ENCODE data around the gene AFM. TPM values are rescaled to one million over a fixed set of nuclear protein-coding genes. Genes with fewer than 3 reads are reported as not detected.

Gene AFM
- total RNA-seq, 2 donors from 2014 or later, result not detected

DNA sequence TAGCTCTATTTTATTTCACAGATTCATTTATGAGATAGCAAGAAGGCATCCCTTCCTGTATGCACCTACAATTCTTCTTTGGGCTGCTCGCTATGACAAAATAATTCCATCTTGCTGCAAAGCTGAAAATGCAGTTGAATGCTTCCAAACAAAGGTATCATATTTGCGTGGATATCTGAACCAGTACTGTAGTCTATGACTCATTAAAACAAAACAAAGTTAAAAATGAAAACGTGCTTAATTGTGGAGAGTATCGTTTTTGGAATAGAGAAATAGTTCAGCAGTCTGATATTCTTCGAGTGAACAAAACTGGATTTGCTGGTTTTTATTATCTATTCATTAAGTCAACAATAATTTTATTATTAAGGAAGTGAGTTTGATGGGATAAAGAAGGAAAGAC, 39.3 kb upstream of the AFM start:
- H3K27ac Mint-ChIP-seq, result no peak overlapping the region
- DNase-seq (no peak), ATAC-seq (replicated peaks in 1 of 2) (no peak)
- no peaks in the 10 kb centered on the region for H3K9me3 Mint-ChIP-seq
- no peak overlapping the region for H3K4me3 Mint-ChIP-seq
- H3K27me3 Mint-ChIP-seq (ENCODE audit: low read depth), result peaks cover under 1% of the 10 kb centered on the region
- no peaks in the 10 kb centered on the region for H3K36me3 Mint-ChIP-seq (ENCODE audit: insufficient read depth in 2 of 2)
- H3K4me1 Mint-ChIP-seq (ENCODE audit: low read depth), result no peaks in the 10 kb centered on the region

DNA sequence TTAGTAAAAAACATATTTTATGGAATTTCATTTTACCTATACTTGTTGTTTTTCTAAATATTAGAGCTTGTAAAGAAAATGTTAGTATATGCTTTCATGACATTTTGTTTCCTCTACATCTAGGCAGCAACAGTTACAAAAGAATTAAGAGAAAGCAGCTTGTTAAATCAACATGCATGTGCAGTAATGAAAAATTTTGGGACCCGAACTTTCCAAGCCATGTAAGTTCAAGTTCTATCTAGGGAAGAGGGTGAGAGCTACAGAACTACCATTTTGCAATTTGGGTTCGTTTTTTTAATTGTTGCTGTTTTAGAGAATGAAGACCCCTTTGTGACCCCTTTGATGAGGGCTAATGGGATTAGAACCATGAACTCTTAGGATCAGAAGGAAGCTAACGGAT, 38.3 kb upstream of the AFM start:
- ATAC-seq (replicated peaks in 1 of 2) (no peak), DNase-seq (no peak)
- Mint-ChIP-seq H3K9me3 (no peaks in the 10 kb centered on the region), H3K4me3 (no peak overlapping the region), H3K27me3 (ENCODE audit: low read depth) (peaks cover 6% of the 10 kb centered on the region), H3K27ac (no peak overlapping the region), H3K4me1 (ENCODE audit: low read depth) (no peaks in the 10 kb centered on the region), H3K36me3 (ENCODE audit: insufficient read depth in 2 of 2) (no peaks in the 10 kb centered on the region)

DNA sequence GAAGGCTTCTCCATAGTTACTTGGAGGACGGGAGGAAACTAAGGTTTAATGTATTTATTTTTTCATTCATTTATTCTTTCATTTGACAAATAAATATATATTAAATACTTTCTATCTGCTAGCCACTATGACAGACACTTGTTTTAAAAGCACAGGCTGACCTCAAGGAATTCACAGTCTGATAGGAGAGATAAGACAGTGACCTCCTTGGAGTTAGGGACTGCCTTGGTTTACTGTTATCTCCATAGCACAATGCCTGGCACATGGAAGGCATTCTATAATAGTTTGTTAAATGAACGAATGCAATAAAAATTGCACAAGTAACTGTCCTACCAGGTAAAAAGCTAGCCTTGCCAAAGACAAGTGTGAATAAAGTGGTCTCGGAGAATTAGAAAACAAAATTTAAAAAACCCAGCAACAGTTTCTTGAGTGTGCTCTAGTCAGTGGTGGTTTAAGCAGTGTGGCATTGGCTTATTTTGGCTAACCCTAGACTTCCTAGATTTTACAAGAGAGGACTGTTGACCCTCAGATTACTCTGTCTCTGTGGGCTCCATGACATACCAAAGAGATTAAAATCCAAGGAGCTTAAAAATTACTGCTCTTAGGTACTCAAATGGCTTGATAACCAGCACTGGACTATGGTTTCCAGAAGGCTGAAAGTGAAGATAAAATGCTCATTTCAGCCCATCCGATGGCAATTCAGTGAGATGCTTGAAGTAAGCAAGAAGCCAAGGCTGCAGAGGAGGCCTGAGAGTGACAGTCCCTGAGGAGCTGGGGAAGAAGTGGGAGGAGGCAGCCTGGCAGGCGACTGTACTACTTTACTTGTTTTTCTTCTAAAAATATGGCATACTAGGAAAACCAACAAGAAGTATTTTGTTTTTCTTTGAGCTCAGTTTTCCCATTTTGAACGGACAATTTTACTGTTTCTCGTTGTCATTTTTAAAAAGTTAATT, 35.9 kb upstream of the AFM start:
- H3K36me3 Mint-ChIP-seq (ENCODE audit: insufficient read depth in 2 of 2), result no peaks in the 10 kb centered on the region
- no peak for DNase-seq
- H3K4me1 Mint-ChIP-seq (ENCODE audit: low read depth), result no peaks in the 10 kb centered on the region
- H3K27me3 Mint-ChIP-seq (ENCODE audit: low read depth), result peaks cover 6% of the 10 kb centered on the region
- no peak for ATAC-seq (replicated peaks in 1 of 2)
- H3K9me3 Mint-ChIP-seq, result no peaks in the 10 kb centered on the region
- H3K27ac Mint-ChIP-seq, result no peak overlapping the region
- H3K4me3 Mint-ChIP-seq, result no peak overlapping the region

DNA sequence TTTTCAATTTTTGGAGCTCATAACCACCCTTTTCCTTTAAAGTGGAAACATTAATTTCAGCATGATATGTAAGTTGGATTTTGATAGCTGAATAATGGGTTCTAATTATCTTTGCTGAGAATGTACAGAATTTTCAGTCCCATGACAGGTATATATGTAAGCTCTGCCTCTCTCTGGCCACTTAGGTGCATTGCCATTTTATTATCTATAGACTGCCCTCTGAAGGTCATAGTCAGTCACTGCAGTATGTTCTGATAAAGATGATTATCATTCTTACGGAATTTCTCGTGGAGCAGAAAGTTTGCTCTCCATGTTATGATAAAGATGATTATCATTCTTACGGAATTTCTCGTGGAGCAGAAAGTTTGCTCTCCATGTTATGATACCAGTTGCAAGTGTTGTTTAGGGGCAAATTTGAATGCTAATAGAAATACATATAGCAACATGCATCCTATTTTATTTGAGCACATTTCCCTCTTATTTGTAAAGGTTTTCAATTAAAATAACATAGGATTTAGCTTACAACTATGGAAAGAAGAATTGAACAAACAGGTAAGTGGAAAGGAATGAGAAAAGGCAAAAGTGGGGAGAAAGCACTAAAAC, 35.1 kb upstream of the AFM start:
- Mint-ChIP-seq H3K9me3 (no peaks in the 10 kb centered on the region), H3K4me3 (no peak overlapping the region), H3K36me3 (ENCODE audit: insufficient read depth in 2 of 2) (no peaks in the 10 kb centered on the region), H3K4me1 (ENCODE audit: low read depth) (no peaks in the 10 kb centered on the region), H3K27ac (no peak overlapping the region), H3K27me3 (ENCODE audit: low read depth) (peaks cover 6% of the 10 kb centered on the region)
- ATAC-seq (replicated peaks in 1 of 2), result peak; percentile 55 to 71
- no peak for DNase-seq

DNA sequence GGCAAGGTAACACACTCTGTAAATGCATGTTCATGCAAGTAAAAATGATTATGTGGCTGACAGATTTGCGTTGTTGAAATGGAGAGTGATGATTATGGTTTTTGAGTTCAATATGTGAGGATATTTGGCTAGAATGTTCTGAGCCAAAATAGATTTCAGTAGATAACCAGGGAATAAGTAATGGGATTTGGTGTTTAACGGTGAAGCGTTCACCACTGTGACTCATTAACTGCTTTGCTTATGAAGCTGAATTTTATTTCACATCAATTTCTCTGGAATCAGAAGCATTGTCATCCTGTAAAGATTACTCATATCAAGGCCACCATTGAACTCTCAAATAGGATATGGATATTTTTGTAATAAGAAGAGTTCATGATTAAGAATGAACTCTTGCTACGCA, 33.9 kb upstream of the AFM start:
- no peak overlapping the region for H3K4me3 Mint-ChIP-seq
- DNase-seq (no peak), ATAC-seq (replicated peaks in 1 of 2) (peak in 1 of 2 donors; percentile 19)
- H3K27me3 Mint-ChIP-seq (ENCODE audit: low read depth), result peaks cover 6% of the 10 kb centered on the region
- H3K9me3 Mint-ChIP-seq, result no peaks in the 10 kb centered on the region
- no peaks in the 10 kb centered on the region for H3K4me1 Mint-ChIP-seq (ENCODE audit: low read depth)
- H3K36me3 Mint-ChIP-seq (ENCODE audit: insufficient read depth in 2 of 2), result no peaks in the 10 kb centered on the region
- no peak overlapping the region for H3K27ac Mint-ChIP-seq

DNA sequence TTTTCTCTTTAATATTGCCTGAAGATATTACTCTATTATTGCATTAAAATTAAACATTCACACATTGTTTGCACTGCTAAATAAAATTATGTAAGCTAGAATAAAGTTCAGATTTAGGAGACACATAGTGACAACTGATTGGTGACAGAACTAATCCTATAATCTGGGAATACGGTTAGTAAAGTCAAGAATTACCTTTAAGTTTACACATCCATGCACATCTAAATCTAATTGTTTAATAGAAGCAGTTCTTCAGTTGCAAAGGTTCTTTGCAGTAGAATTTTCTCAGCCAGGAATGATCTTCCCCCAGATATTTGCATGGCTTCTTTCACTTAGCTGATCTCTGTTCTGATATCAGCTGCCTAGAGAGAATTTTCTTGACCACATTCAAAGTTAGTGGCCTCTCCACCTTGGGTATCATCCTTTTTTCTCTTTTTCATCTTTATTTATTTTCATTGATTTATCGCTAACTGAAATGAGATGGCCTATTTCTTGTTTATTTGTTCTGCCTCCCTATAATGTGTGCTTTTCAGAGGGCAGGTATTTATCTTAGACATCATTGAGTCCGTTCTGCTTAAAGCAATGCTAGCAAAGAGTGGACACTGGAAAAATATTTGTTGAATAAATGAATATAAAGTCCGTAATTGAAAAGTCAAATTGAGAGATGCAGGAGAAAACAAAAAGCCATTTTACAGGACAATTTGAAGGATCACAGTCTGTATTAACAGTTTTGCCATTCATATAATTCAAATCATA, 32.9 kb upstream of the AFM start:
- H3K36me3 Mint-ChIP-seq (ENCODE audit: insufficient read depth in 2 of 2), result no peaks in the 10 kb centered on the region
- ATAC-seq (replicated peaks in 1 of 2) (no peak), DNase-seq (no peak)
- H3K9me3 Mint-ChIP-seq, result no peaks in the 10 kb centered on the region
- no peaks in the 10 kb centered on the region for H3K4me1 Mint-ChIP-seq (ENCODE audit: low read depth)
- peaks cover 6% of the 10 kb centered on the region for H3K27me3 Mint-ChIP-seq (ENCODE audit: low read depth)
- H3K4me3 Mint-ChIP-seq, result no peak overlapping the region
- H3K27ac Mint-ChIP-seq, result no peak overlapping the region

DNA sequence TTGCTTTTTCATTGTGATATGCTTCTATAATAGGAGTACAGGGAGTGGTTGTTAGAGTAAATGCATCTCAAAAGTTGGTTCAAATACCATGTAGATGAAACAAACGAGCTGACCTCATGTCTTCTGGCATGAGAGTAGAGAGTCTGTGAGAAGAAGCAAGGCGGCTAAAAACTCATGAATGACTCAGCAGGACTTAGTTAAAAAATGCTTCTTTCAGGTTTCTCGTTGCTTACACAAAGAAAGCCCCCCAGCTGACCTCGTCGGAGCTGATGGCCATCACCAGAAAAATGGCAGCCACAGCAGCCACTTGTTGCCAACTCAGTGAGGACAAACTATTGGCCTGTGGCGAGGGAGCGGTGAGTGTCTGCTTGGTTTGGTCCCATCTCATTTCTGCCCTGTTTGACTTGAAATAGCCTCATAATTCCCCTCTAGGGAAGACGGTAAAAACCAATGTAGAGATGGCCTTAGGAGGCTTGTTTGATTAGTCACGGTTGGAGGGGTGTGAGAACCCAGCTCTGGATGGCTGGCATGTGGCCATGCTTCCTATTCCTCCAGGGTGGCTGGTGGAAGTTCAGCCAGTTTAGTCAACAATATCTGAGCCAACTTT, 31.0 kb upstream of the AFM start:
- H3K27ac Mint-ChIP-seq, result no peak overlapping the region
- peaks cover 6% of the 10 kb centered on the region for H3K27me3 Mint-ChIP-seq (ENCODE audit: low read depth)
- H3K9me3 Mint-ChIP-seq, result no peaks in the 10 kb centered on the region
- H3K36me3 Mint-ChIP-seq (ENCODE audit: insufficient read depth in 2 of 2), result no peaks in the 10 kb centered on the region
- DNase-seq (no peak), ATAC-seq (replicated peaks in 1 of 2) (no peak)
- no peak overlapping the region for H3K4me3 Mint-ChIP-seq
- H3K4me1 Mint-ChIP-seq (ENCODE audit: low read depth), result no peaks in the 10 kb centered on the region

DNA sequence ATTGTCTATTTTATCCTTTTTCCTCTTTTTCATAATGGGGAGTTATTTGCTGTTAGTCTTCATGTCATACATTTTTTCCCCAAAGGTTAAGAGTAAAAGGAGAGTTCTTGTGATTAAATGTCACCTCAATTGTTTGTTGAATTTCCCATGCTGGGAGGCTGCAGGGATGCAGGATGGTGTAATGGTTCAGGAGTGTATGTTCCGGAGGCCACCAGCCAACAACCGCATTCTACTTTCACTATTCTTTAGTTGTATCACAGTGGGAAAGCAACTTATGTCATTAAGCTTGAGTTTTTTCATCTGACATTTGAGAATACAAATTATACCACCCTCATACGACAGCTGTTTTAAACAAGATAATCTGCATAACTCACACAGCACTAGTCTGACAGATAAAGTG, 30.1 kb upstream of the AFM start:
- ATAC-seq (replicated peaks in 1 of 2) (no peak), DNase-seq (no peak)
- Mint-ChIP-seq H3K27ac (no peak overlapping the region), H3K4me3 (no peak overlapping the region), H3K27me3 (ENCODE audit: low read depth) (peaks cover 6% of the 10 kb centered on the region), H3K4me1 (ENCODE audit: low read depth) (no peaks in the 10 kb centered on the region), H3K36me3 (ENCODE audit: insufficient read depth in 2 of 2) (no peaks in the 10 kb centered on the region), H3K9me3 (no peaks in the 10 kb centered on the region)

DNA sequence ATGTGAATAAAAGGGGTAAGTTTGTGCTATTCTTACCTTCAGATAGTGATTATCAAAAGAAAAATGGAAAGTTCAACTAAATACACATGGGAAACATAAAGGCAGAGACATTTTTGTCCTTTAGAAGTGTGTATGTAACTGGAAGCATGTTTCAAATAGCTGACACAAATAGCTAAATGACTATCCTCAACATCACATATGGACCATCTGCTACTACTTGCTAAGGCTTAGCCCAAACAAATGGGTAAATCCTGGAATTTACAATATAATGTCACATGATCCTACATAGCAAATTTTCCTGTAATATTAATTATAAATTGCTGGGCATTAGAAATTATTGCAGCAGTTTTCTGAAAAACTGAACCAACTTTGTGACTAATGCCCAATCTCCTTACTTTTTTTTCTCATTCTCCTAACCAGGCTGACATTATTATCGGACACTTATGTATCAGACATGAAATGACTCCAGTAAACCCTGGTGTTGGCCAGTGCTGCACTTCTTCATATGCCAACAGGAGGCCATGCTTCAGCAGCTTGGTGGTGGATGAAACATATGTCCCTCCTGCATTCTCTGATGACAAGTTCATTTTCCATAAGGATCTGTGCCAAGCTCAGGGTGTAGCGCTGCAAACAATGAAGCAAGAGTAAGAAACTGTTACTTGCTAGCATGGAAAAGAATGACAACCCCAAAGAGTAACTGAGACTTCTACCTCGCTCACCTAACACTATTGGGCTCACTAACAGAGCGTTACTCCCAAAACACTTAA, 29.4 kb upstream of the AFM start:
- no peaks in the 10 kb centered on the region for H3K36me3 Mint-ChIP-seq (ENCODE audit: insufficient read depth in 2 of 2)
- H3K4me3 Mint-ChIP-seq, result no peak overlapping the region
- no peak overlapping the region for H3K27ac Mint-ChIP-seq
- no peaks in the 10 kb centered on the region for H3K4me1 Mint-ChIP-seq (ENCODE audit: low read depth)
- H3K9me3 Mint-ChIP-seq, result no peaks in the 10 kb centered on the region
- DNase-seq (no peak), ATAC-seq (replicated peaks in 1 of 2) (no peak)
- peaks cover 6% of the 10 kb centered on the region for H3K27me3 Mint-ChIP-seq (ENCODE audit: low read depth)

DNA sequence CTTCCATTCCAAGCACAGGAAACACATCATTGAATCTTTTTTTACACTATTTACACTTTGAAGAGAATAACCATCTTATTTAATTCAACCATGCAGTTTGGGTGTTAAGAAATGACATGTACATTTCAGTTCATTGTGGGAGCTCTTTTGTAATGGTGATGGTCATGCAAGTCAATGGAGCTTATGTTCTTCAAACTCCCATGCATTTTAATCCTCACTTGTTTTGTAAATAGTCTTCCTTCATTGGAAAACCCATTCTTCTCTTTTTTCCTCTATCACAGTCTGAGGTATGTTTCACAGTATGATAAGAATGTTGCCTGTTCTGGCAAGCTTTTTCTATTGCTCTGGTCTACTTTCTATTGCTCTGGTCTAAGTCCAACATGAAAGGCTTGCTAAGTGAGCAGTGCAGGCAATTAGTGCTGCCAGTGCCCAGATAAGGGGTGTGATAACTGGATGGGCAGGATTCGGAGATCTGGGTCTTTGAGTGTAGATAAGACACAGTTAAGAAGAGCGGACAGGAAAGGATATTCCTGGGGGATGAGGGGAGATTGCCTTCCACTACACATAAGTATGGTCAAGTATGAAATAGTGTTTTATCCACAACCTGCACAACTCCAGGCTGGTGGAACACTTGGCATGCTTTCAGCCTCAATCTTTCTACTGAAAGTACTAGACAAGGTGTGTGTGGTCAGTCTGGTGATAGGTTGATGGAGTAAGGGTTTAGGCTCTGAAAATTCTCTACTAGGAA, 28.4 kb upstream of the AFM start:
- Mint-ChIP-seq H3K36me3 (ENCODE audit: insufficient read depth in 2 of 2) (no peaks in the 10 kb centered on the region), H3K27ac (no peak overlapping the region), H3K4me1 (ENCODE audit: low read depth) (no peaks in the 10 kb centered on the region), H3K4me3 (no peak overlapping the region), H3K9me3 (no peaks in the 10 kb centered on the region), H3K27me3 (ENCODE audit: low read depth) (no peaks in the 10 kb centered on the region)
- ATAC-seq (replicated peaks in 1 of 2) (no peak), DNase-seq (no peak)

DNA sequence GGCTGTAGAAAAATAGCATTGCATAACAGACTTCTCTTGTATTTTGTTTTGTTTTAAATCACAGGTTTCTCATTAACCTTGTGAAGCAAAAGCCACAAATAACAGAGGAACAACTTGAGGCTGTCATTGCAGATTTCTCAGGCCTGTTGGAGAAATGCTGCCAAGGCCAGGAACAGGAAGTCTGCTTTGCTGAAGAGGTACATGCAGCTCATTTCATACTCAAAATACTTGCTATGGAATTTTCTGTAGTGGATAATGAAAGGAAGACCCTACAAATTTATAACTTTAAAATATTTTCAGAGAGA, 27.9 kb upstream of the AFM start:
- no peaks in the 10 kb centered on the region for H3K27me3 Mint-ChIP-seq (ENCODE audit: low read depth)
- H3K4me1 Mint-ChIP-seq (ENCODE audit: low read depth), result no peaks in the 10 kb centered on the region
- ATAC-seq (replicated peaks in 1 of 2), result no peak
- no peak overlapping the region for H3K27ac Mint-ChIP-seq
- no peaks in the 10 kb centered on the region for H3K9me3 Mint-ChIP-seq
- no peak for DNase-seq
- no peaks in the 10 kb centered on the region for H3K36me3 Mint-ChIP-seq (ENCODE audit: insufficient read depth in 2 of 2)
- H3K4me3 Mint-ChIP-seq, result no peak overlapping the region

DNA sequence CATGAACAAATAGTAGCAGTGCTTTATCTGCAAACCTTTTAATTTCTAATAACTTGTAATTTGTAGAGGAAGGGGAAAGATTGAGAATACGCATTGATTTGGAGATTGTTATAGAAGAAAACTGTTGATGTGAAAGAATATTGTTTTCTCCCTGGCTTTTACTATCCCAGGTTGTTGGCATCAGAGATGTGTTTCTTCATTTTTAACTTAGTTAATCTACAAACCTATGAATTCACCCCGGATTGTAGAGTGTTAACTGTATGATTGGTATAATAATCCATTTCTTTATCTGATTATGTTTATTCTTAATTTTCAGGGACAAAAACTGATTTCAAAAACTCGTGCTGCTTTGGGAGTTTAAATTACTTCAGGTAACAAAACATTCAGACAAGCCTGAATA, 26.6 kb upstream of the AFM start:
- no peak for ATAC-seq (replicated peaks in 1 of 2)
- no peak for DNase-seq
- H3K4me3 Mint-ChIP-seq, result no peak overlapping the region
- no peaks in the 10 kb centered on the region for H3K27me3 Mint-ChIP-seq (ENCODE audit: low read depth)
- H3K9me3 Mint-ChIP-seq, result no peaks in the 10 kb centered on the region
- no peaks in the 10 kb centered on the region for H3K36me3 Mint-ChIP-seq (ENCODE audit: insufficient read depth in 2 of 2)
- no peak overlapping the region for H3K27ac Mint-ChIP-seq
- H3K4me1 Mint-ChIP-seq (ENCODE audit: low read depth), result no peaks in the 10 kb centered on the region

All from activated T-cell treated with anti-CD3 and anti-CD28 coated beads, Interleukin-2, amount 50 U/mL, for 72 hours (primary cell).